SH-SY5Y (cell line): ENCODE measurements around the gene PFN4.

ENCODE experiments used
- GATA2 ChIP-seq: IDR thresholded peaks from 2 replicates; pipeline ENCODE4 v1.6.1; 2011; ENCODE audit warnings: mild to moderate bottlenecking, low read depth, low read length
- GATA3 ChIP-seq: IDR thresholded peaks from 2 replicates; pipeline ENCODE4 v1.6.1; 2011; ENCODE audit warnings: low read depth, mild to moderate bottlenecking, low read length, moderate library complexity

GRCh38 chr2:24065341-24065740 is 57.8 kb downstream of the PFN4 start:
- no peak for TF ChIP-seq GATA3
- TF ChIP-seq GATA2: no peak
